Measurements from ENCODE around the gene ADAMTS2. TPM values are rescaled to one million over a fixed set of nuclear protein-coding genes. Genes with fewer than 3 reads are reported as not detected.

Gene ADAMTS2
- total and polyA plus RNA-seq, 8 donors: 1.8 to 41.5 (median 11.6) TPM

DNA sequence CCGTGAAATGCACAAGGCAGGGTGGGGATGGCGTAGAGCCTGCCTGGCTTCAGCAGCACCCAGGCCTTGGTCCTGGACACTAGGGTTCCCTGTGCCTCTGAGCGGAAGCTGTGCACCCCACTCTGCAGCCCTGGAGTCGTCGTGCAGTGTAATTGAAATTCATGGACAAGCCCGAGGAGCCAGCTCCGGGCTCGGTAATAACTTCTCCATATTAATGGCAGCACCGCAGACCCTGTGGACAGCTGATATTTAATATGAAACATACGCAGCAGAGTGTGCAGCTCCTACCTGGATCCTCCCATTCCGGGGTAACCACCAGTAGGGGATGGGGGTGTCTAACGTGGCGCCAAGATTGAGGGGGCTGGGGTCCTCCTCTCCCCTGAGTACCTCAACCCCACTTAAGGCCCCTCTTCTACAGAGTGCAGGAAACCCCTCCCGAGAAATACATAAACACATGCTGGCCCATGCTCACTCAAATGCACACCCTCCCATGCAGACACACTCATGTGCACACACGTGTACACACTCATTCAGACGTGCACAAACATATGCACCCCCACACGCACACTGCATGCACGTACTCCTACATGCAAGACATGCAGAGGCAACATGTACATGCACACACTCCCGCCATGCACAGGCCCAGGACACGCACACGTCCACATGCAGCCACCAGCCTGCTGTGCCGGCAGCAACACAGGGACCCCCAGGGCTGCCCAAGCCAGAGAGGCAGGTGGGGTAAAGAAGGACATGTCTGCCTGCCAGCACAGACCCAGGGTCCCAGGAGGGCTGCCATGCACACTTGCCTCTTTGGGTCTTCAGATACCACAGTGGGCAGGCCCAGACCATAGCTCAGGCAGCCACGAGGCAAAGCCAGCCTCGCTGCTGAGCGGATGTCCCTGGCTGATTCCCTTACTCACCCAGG is 8.1 kb downstream of the ADAMTS2 start:
- no peak overlapping the region for H3K4me3 ChIP-seq
- whole genome bisulfite sequencing, 5 donors: 86 to 91% (median 86%) methylated on average over 21 to 25 of the region's 25 CpGs

GRCh38 chr5:179336126-179336870 is 9.0 kb downstream of the ADAMTS2 start:
- TF ChIP-seq EP300 (IDR thresholded peaks at IDR 0.05): no peak
- TF ChIP-seq POLR2AphosphoS5 (IDR thresholded peaks at IDR 0.05): no peak
- TF ChIP-seq CTCF (IDR thresholded peaks at IDR 0.05): no peak
- no peak for TF ChIP-seq POLR2A (IDR thresholded peaks at IDR 0.05)
- H3K36me3 ChIP-seq: no peaks in the 10 kb centered on the region
- no peak overlapping the region for H3K27ac ChIP-seq
- H3K4me1 ChIP-seq: peaks cover 0 to 5% (median 0%) of the 10 kb centered on the region in 4 donors
- WGBS, 5 donors: 64 to 85% (median 75%) methylated on average over 25 to 36 of the region's 36 CpGs
- DNase-seq: no peak
- H3K27me3 ChIP-seq: peaks cover 0 to 43% (median 3%) of the 10 kb centered on the region in 3 donors
- H3K9me3 ChIP-seq: no peaks in the 10 kb centered on the region
- intact Hi-C loops (cut with DNase I; ENCODE audit: low total_unique reads): no loop called here
- no peak overlapping the region for H3K4me3 ChIP-seq

More for the DNA sequence above, 8.1 kb downstream of the ADAMTS2 start:
- no peak for DNase-seq
- intact Hi-C loops (cut with DNase I; ENCODE audit: low total_unique reads): no loop called here
- no peaks in the 10 kb centered on the region for H3K36me3 ChIP-seq
- H3K9me3 ChIP-seq: no peaks in the 10 kb centered on the region
- H3K27me3 ChIP-seq: peaks cover 0 to 50% (median 3%) of the 10 kb centered on the region in 3 donors
- TF ChIP-seq POLR2A (IDR thresholded peaks at IDR 0.05): no peak
- TF ChIP-seq POLR2AphosphoS5 (IDR thresholded peaks at IDR 0.05): no peak
- TF ChIP-seq CTCF (IDR thresholded peaks at IDR 0.05): no peak
- TF ChIP-seq EP300 (IDR thresholded peaks at IDR 0.05): no peak
- H3K4me1 ChIP-seq: peaks cover 0 to under 1% (median 0%) of the 10 kb centered on the region in 4 donors
- no peak overlapping the region for H3K27ac ChIP-seq

DNA sequence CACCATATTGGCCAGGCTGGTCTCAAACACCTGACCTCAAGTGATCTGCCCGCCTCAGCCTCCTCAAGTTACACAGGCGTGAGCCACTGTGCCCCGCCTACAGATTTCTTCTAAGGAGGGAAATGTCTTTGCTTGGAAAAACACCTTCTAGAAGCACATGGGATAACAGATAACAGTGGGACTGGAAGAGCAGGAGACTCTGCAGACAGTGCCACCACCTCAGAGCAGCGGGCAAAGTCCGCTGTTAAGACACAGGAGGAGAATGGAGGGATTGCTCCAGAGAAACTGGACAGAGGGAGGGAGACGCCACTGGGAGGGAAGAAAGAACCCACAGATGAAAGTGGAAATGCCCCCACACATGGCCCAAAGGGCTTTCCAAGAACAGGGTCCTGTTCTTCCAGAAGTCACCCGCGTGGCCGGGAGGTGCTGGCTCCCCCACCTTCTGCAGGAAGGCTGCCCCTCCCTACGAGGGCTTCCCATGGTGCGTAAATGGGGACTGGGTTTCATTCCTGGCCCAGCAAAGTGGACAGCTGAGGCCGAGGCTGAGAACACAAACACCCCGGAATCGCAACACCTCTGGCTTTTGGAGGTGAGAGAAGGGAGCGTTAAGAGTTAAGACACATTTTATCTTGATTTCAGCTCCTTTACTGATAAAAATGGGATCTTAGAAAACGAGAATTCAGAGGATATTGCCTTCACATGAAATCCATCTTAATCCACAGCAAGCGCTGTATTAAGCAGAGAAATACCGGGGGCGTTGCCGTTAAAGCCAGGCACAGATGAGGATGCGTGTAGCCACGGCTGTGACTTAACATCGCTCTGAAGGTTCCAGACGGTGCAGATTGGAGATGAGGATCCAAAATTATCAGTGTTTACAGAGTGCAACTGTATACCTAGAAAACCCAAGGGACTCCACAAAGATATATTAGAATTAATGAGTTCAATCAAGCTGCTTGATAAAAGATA is 11.2 kb downstream of the ADAMTS2 start:
- no peak for DNase-seq

GRCh38 chr5:179332741-179333290 is 12.4 kb downstream of the ADAMTS2 start:
- DNase-seq: no peak
- Histone ChIP-seq H3K27ac (no peak overlapping the region), H3K27me3 (peaks cover 0 to 22% (median 3%) of the 10 kb centered on the region in 3 donors), H3K36me3 (no peaks in the 10 kb centered on the region), H3K4me1 (peaks cover 0 to 5% (median 0%) of the 10 kb centered on the region in 4 donors), H3K9me3 (no peaks in the 10 kb centered on the region), H3K4me3 (no peak overlapping the region)
- intact Hi-C loops (cut with DNase I; ENCODE audit: low total_unique reads): no loop called here
- TF ChIP-seq POLR2AphosphoS5 (IDR thresholded peaks at IDR 0.05): no peak
- no peak for TF ChIP-seq EP300 (IDR thresholded peaks at IDR 0.05)
- no peak for TF ChIP-seq CTCF (IDR thresholded peaks at IDR 0.05)
- no peak for TF ChIP-seq POLR2A (IDR thresholded peaks at IDR 0.05)
- 84 to 94% (median 88%) methylated on average over 6 to 13 of the region's 13 CpGs for WGBS, 5 donors

More for the DNA sequence above, 11.2 kb downstream of the ADAMTS2 start:
- Histone ChIP-seq H3K27ac (no peak overlapping the region), H3K4me3 (no peak overlapping the region), H3K4me1 (peaks cover 0 to 5% (median 0%) of the 10 kb centered on the region in 4 donors), H3K27me3 (peaks cover 0 to 31% (median 3%) of the 10 kb centered on the region in 3 donors), H3K36me3 (no peaks in the 10 kb centered on the region), H3K9me3 (no peaks in the 10 kb centered on the region)
- 59 to 70% (median 63%) methylated on average over 24 of the region's 24 CpGs for WGBS, 5 donors
- TF ChIP-seq POLR2AphosphoS5 (IDR thresholded peaks at IDR 0.05): no peak
- intact Hi-C loops (cut with DNase I; ENCODE audit: low total_unique reads): no loop called here
